Measurements from ENCODE around the gene OR2F2. TPM values are rescaled to one million over a fixed set of nuclear protein-coding genes. Genes with fewer than 3 reads are reported as not detected.

The OR2F2 gene
- total RNA-seq, 1 experiment from 2014 or later, result not detected

GRCh38 chr7:143980746-143981510 lies 45.9 kb downstream of the OR2F2 start:
- Histone ChIP-seq H3K79me2 (ENCODE audit: insufficient read depth, low read length) (no peaks in the 10 kb centered on the region), H2AFZ (ENCODE audit: low read depth, low read length, poor library complexity, severe bottlenecking) (no peak overlapping the region), H3K27ac (ENCODE audit: low read depth, low read length) (no peak overlapping the region), H3K36me3 (ENCODE audit: control insufficient read depth in 1 of 2, insufficient read depth in 2 of 2, low read length in 2 of 2) (no peaks in the 10 kb centered on the region), H3K9me2 (ENCODE audit: insufficient read depth) (no peaks in the 10 kb centered on the region), H3K9me3 (ENCODE audit: control insufficient read depth in 1 of 2, insufficient read depth in 1 of 2, low read depth in 1 of 2, low read length in 2 of 2) (no peaks in the 10 kb centered on the region), H3K27me3 (ENCODE audit: insufficient read depth, low read length) (no peaks in the 10 kb centered on the region), H4K20me1 (ENCODE audit: insufficient read depth) (no peaks in the 10 kb centered on the region), H3K4me2 (ENCODE audit: low read length) (no peak overlapping the region), H3K9ac (ENCODE audit: low read length) (no peak overlapping the region), H3K4me1 (ENCODE audit: control insufficient read depth in 1 of 2, insufficient read depth in 2 of 2, low read length in 2 of 2) (no peaks in the 10 kb centered on the region), H3K4me3 (replicated peaks in 1 of 2; ENCODE audit: low read depth in 1 of 2, low read length in 2 of 2) (no peak overlapping the region)
- ATAC-seq (no peak), DNase-seq (ENCODE audit: low read depth, low spot score) (no peak)
- no TSS peak for BruUV-seq (replicated peaks)
- ChIA-PET CTCF (no interaction called here), POLR2A (no interaction called here), RAD21 (ENCODE audit: low non-redundant PET in 1 of 2, low total read pairs in 2 of 2, uncharacterized antibody in 2 of 2, unreplicated experiment in 2 of 2) (no interaction called here)
- intact Hi-C loops (cut with micrococcal nuclease), result no loop called here
- TF ChIP-seq ZBTB33 (IDR thresholded peaks at IDR 0.05; ENCODE audit: extremely low read depth, insufficient replicate concordance, low read length), result no peak
- TF ChIP-seq ZNF274 (IDR thresholded peaks at IDR 0.05; ENCODE audit: low read depth, low read length), result no peak
- TF ChIP-seq ZFX (IDR thresholded peaks at IDR 0.05), result no peak
- TF ChIP-seq ATF3 (IDR thresholded peaks at IDR 0.05), result no peak
- no peak for TF ChIP-seq POLR2AphosphoS5 (IDR thresholded peaks at IDR 0.05; ENCODE audit: low read depth, low read length)
- TF ChIP-seq SP1 (IDR thresholded peaks at IDR 0.05; ENCODE audit: low read depth), result no peak
- no peak for TF ChIP-seq ELF1 (IDR thresholded peaks at IDR 0.05; ENCODE audit: borderline replicate concordance, low read depth)
- TF ChIP-seq MAX (IDR thresholded peaks at IDR 0.05), result no peak
- TF ChIP-seq YY1 (IDR thresholded peaks at IDR 0.05; ENCODE audit: extremely low read depth, insufficient replicate concordance, low read depth, low read length), result no peak
- no peak for TF ChIP-seq TCF7L2 (IDR thresholded peaks at IDR 0.05; ENCODE audit: borderline replicate concordance, extremely low read depth, insufficient read depth, insufficient read length)
- no peak for TF ChIP-seq SIN3A (IDR thresholded peaks at IDR 0.05; ENCODE audit: low read depth)
- TF ChIP-seq FOSL1 (IDR thresholded peaks at IDR 0.05; ENCODE audit: low read depth), result no peak
- TF ChIP-seq SRF (IDR thresholded peaks at IDR 0.05; ENCODE audit: low read depth), result no peak
- no peak for TF ChIP-seq POLR2A (IDR thresholded peaks at IDR 0.05; ENCODE audit: borderline replicate concordance, extremely low read depth, insufficient read depth, insufficient read length)
- TF ChIP-seq REST (IDR thresholded peaks at IDR 0.05; ENCODE audit: low read depth), result no peak
- TF ChIP-seq RAD21 (IDR thresholded peaks at IDR 0.05; ENCODE audit: low read depth), result no peak

All from HCT116 (cell line).